Kidney epithelial cell (primary cell): ENCODE results near the gene SPAG4. TPM values are rescaled to one million over a fixed set of nuclear protein-coding genes. Genes with fewer than 3 reads are reported as not detected.

Source experiments
- DNase-seq: peaks from one replicate; pipeline ENCODE4 v3.0.0-alpha.2; 2010; ENCODE audit warnings: low read depth
- H3K27me3 ChIP-seq: 2 replicates; pipeline ENCODE4 v1.6.0; 2011; ENCODE audit warnings: low read length; ENCODE audit not compliant: control insufficient read depth, insufficient read depth
- H3K36me3 ChIP-seq: 2 replicates; pipeline ENCODE4 v1.5.1; 2011; ENCODE audit warnings: low read length; ENCODE audit not compliant: control insufficient read depth, insufficient read depth
- H3K4me3 ChIP-seq: 2 replicates; pipeline ENCODE4 v1.5.1; 2011; ENCODE audit warnings: low read depth, mild to moderate bottlenecking, control low read depth, low read length
- total RNA-seq: library from RNA; depleted of rRNA; stranded (reverse); fragments of >200 nt; gene quantifications from 2 replicates; pipeline ENCODE4 v1.2.3, GENCODE V29; 2015
- TF ChIP-seq, protein P1 (sequence below): IDR thresholded peaks from 2 replicates; pipeline ENCODE4 v1.5.1; 2011; ENCODE audit warnings: mild to moderate bottlenecking, moderate library complexity, low read length, control low read depth, inconsistent platforms; ENCODE audit not compliant: insufficient read depth, poor library complexity, severe bottlenecking

SPAG4 gene
- total RNA-seq, 1 donor from 2014 or later = 2.6 TPM

DNA sequence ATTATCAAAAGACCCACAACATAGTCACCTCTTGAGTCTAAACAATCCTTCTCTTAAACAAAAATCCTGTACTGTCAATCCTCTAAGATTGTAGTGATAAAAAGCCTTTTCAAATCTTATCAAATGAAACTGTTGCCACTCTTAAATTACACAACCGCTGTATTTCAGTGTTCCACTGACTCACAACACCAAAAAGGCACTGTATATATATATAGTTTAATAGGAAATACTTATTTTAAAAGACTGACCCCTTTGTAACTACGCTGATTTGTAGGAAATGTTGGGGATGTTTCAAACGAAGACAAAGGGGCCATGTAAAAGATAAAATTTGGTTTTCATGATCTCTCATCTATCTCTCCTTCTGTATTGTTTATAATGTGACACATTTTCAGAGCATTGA lies 35.0 kb downstream of the SPAG4 start:
- DNase-seq = no peak
- Histone ChIP-seq H3K36me3 (peaks cover 7% of the 10 kb centered on the region), H3K4me3 (no peak overlapping the region), H3K27me3 (no peaks in the 10 kb centered on the region)
- TF ChIP-seq, protein P1, sequence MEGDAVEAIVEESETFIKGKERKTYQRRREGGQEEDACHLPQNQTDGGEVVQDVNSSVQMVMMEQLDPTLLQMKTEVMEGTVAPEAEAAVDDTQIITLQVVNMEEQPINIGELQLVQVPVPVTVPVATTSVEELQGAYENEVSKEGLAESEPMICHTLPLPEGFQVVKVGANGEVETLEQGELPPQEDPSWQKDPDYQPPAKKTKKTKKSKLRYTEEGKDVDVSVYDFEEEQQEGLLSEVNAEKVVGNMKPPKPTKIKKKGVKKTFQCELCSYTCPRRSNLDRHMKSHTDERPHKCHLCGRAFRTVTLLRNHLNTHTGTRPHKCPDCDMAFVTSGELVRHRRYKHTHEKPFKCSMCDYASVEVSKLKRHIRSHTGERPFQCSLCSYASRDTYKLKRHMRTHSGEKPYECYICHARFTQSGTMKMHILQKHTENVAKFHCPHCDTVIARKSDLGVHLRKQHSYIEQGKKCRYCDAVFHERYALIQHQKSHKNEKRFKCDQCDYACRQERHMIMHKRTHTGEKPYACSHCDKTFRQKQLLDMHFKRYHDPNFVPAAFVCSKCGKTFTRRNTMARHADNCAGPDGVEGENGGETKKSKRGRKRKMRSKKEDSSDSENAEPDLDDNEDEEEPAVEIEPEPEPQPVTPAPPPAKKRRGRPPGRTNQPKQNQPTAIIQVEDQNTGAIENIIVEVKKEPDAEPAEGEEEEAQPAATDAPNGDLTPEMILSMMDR = no peak

DNA sequence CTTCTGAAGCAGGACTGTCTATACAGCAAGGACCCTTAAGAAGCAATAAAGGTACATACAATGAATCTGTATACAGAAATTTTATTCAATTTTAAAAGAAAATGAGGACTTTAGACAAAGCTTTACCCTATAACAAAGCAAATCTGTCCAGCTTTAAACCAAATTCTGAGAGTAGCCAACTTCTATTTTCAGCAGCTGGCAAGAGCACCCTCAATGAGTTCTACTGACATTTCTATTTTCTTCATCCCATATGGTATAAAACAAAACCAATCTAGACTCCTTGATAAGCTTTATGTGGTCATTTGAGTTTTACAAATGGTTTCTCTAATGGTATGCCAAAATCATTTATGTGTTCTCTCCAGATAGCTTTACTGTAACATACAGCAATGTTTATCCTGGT lies 36.3 kb downstream of the SPAG4 start:
- Histone ChIP-seq H3K27me3 (no peaks in the 10 kb centered on the region), H3K4me3 (no peak overlapping the region), H3K36me3 (peaks cover 7% of the 10 kb centered on the region)
- DNase-seq = no peak
- TF ChIP-seq, protein P1 = no peak

DNA sequence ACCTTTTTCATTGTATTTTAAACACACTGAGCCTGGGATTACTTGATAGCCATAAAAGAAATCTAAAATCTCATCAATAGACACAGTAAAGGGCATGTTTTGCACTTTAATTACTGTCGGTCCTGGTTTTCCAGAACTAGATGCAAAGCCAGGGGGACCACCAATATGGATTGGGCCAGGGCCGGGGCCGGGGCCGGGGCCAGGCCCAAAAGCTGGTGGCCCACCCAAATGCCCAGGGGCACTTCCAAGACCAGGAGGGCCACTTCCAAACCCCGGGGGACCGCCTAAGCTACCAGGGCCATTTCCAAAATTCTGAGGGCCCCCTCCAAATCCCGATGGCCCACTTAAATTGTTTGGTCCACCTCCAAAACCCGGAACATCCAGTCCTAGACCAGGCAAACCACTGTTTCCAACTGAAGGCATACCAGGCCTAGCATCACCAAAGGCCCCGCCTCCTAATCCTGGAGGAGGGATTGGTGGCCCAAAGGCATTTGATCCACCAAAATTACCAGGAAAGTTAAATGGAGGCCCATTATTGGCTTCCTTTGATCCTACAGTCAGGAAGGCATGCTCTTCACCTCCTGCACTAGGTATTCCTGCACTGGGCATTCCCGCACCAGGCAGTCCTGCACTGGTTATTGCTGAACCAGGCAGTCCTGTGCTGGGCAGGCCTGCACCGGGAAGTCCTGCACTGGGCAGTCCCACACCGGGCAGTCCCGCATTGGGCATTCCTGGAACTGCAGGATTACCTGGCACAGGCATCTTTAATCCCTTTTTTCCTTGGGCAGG lies 37.2 kb downstream of the SPAG4 start:
- Histone ChIP-seq H3K36me3 (peaks cover 7% of the 10 kb centered on the region), H3K27me3 (no peaks in the 10 kb centered on the region)
- TF ChIP-seq, protein P1 = no peak

DNA sequence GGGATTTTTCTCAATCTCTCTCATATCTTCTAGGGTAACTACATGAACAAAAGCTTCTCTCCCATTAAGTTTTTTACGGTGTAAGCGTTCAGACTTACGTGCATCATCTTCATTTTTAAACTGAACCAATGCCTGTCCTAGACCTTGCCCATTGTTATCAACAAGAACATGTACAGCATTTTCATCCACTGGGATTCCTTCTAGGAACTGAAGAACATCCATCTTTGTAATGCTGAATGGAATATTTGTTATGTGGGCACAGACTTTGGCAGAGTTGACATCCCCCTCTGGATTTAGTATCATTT lies 37.8 kb downstream of the SPAG4 start:
- Histone ChIP-seq H3K4me3 (no peak overlapping the region), H3K27me3 (no peaks in the 10 kb centered on the region), H3K36me3 (peaks cover 7% of the 10 kb centered on the region)
- TF ChIP-seq, protein P1 = no peak
- no peak for DNase-seq

More for the DNA sequence above, 37.2 kb downstream of the SPAG4 start:
- no peak overlapping the region for H3K4me3 ChIP-seq
- DNase-seq = no peak

DNA sequence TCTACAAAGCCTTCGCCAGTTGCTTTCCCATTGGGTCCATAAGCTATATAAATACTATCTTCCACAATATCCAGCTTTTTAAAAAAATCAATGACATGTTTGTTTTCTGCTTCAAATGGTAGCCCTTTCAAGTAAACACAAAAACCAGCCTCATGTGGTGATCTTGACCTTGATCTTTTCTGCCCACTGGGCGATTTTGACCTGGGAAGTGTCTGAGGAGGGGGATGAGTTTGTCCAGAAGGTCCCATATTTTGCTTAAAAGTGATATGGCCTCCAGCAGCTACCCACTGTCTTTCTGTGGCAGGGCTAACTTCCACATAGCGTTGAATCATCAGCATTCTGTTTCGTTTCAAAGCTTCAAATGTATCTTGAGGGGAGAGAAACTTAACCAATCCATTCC lies 38.3 kb downstream of the SPAG4 start:
- Histone ChIP-seq H3K4me3 (no peak overlapping the region), H3K36me3 (peaks cover 7% of the 10 kb centered on the region), H3K27me3 (no peaks in the 10 kb centered on the region)
- DNase-seq = no peak
- TF ChIP-seq, protein P1 = no peak

DNA sequence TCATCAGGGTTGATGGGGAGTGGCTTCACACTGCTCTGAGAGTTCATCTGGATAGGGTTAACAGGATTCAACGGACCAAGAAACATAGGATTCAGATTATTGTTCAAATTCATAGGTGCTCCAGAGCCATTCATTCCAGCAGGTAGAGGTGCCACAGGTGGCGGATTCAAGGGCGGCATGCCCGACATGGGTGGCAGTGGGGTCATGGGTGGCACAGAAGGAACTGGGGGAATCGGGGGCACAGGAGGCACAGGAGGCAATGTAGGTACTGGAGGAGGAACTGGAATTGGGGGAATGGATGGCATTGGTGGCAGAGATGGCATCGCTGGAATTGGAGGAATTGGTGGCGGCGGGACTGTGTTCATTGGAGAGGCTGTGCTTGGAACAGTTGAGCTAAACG lies 38.8 kb downstream of the SPAG4 start:
- no peak for DNase-seq
- H3K36me3 ChIP-seq = peaks cover 7% of the 10 kb centered on the region
- TF ChIP-seq, protein P1 = no peak
- no peaks in the 10 kb centered on the region for H3K27me3 ChIP-seq
- H3K4me3 ChIP-seq = no peak overlapping the region
